Fibroblast of lung (primary cell): ENCODE results near the gene KRT78. TPM values are rescaled to one million over a fixed set of nuclear protein-coding genes. Genes with fewer than 3 reads are reported as not detected.

Source experiments
- DNase-seq, 2 donors: peaks; one replicate each; pipeline versions ENCODE4 v3.0.0 to v3.0.0-alpha.2; 2010; ENCODE audit warnings: low read depth in 2 of 2
- H2AFZ ChIP-seq: 2 replicates; pipeline ENCODE4 v1.5.1; 2012; ENCODE audit warnings: low read length, control low read depth, inconsistent platforms
- H3K27ac ChIP-seq: 2 replicates; pipeline ENCODE4 v1.5.1; 2011; ENCODE audit warnings: low read length, control low read depth; ENCODE audit not compliant: insufficient read depth
- H3K27me3 ChIP-seq: 2 replicates; pipeline ENCODE4 v1.5.1; 2011; ENCODE audit warnings: mild to moderate bottlenecking, low read length; ENCODE audit not compliant: control insufficient read depth, insufficient read depth
- H3K36me3 ChIP-seq: 2 replicates; pipeline ENCODE4 v1.5.1; 2011; ENCODE audit warnings: low read length; ENCODE audit not compliant: control insufficient read depth, insufficient read depth
- H3K4me1 ChIP-seq: 2 replicates; pipeline ENCODE4 v1.5.1; 2011; ENCODE audit warnings: low read length; ENCODE audit not compliant: control insufficient read depth, insufficient read depth; ENCODE audit errors: extremely low read depth
- H3K4me2 ChIP-seq: 2 replicates; pipeline ENCODE4 v1.5.1; 2011; ENCODE audit warnings: low read length, control low read depth; ENCODE audit not compliant: insufficient read depth; ENCODE audit errors: extremely low read depth
- H3K4me3 ChIP-seq, 4 experiments: fragments of 200-600 bp in 1 of 4; sonication (generic) in 1 of 4; replicated peaks in 1 of 4; 2 replicates each; pipeline ENCODE4 v1.5.1; 2011 to 2016; ENCODE audit warnings: low read length in 4 of 4, low read depth in 3 of 4, mild to moderate bottlenecking in 3 of 4, control low read depth in 2 of 4, inconsistent platforms in 1 of 4, mixed read lengths in 1 of 4; ENCODE audit not compliant: insufficient read depth in 1 of 4; ENCODE audit errors: control extremely low read depth in 1 of 4
- H3K79me2 ChIP-seq: 2 replicates; pipeline ENCODE4 v1.5.1; 2012; ENCODE audit warnings: mild to moderate bottlenecking, low read length, inconsistent platforms; ENCODE audit not compliant: control insufficient read depth, insufficient read depth
- H3K9ac ChIP-seq: 2 replicates; pipeline ENCODE4 v1.5.1; 2011; ENCODE audit warnings: mild to moderate bottlenecking, low read length, control low read depth; ENCODE audit not compliant: insufficient read depth
- H3K9me3 ChIP-seq: 2 replicates; pipeline ENCODE4 v1.5.1; 2012; ENCODE audit warnings: low read depth, low read length; ENCODE audit not compliant: control insufficient read depth, insufficient read depth
- H4K20me1 ChIP-seq: 2 replicates; pipeline ENCODE4 v1.5.1; 2011; ENCODE audit warnings: low read length; ENCODE audit not compliant: control insufficient read depth, insufficient read depth; ENCODE audit errors: extremely low read depth
- CTCF ChIP-seq, 2 donors: IDR thresholded peaks in 1 of 2; conservative IDR thresholded peaks in 1 of 2; 1 replicate in 1 of 2; 2 replicates in 1 of 2; pipeline ENCODE4 v1.5.1; 2011 to 2012; ENCODE audit warnings: low read length in 2 of 2, control low read depth in 1 of 2, inconsistent platforms in 1 of 2, low read depth in 1 of 2, mild to moderate bottlenecking in 1 of 2
- EZH2 ChIP-seq: IDR thresholded peaks from 2 replicates; pipeline ENCODE4 v1.5.1; 2012; ENCODE audit warnings: low read length, control low read depth, mild to moderate bottlenecking; ENCODE audit errors: missing control alignments
- polyA plus RNA-seq, 2 donors: library from polyadenylated mRNA; depleted of rRNA in 1 of 2; stranded (reverse) in 1 of 2; unstranded in 1 of 2; fragments of >200 nt; gene quantifications; 2 replicates each; pipeline ENCODE4 v1.2.1, GENCODE V29; 2011 to 2012; ENCODE audit warnings: missing spikeins in 1 of 2
- total RNA-seq: library from RNA; depleted of rRNA; stranded (reverse); fragments of >200 nt; gene quantifications from 2 replicates; pipeline ENCODE4 v1.2.1, GENCODE V29; 2014

The KRT78 gene
- total and polyA plus RNA-seq, 2 donors (not counting 1 experiment from before 2014, with no cell fraction given), result not detected

- H3K4me3 ChIP-seq, result no peak overlapping the region
- no peak for DNase-seq
- no peaks in the 10 kb centered on the region for H3K9me3 ChIP-seq
- H4K20me1 ChIP-seq, result no peaks in the 10 kb centered on the region
- no peak overlapping the region for H3K4me2 ChIP-seq
- no peak overlapping the region for H3K9ac ChIP-seq
- TF ChIP-seq CTCF (conservative IDR thresholded peaks at IDR 0.05 in 1 of 2, IDR thresholded peaks at IDR 0.05 in 1 of 2; ENCODE audit: low read depth in 1 of 2, low read length in 2 of 2) (no peak), EZH2 (no peak)
- no peaks in the 10 kb centered on the region for H3K27me3 ChIP-seq
- H3K4me1 ChIP-seq, result no peaks in the 10 kb centered on the region
- no peaks in the 10 kb centered on the region for H3K79me2 ChIP-seq
- H2AFZ ChIP-seq, result no peak overlapping the region
- H3K27ac ChIP-seq, result no peak overlapping the region
- H3K36me3 ChIP-seq, result no peaks in the 10 kb centered on the region
Measured at GRCh38 chr12:52823761-52824450, 24.9 kb downstream of the KRT78 start.

GRCh38 chr12:52822771-52823510 is 25.9 kb downstream of the KRT78 start:
- H3K27me3 ChIP-seq, result no peaks in the 10 kb centered on the region
- no peak overlapping the region for H3K4me2 ChIP-seq
- H3K79me2 ChIP-seq, result no peaks in the 10 kb centered on the region
- H3K4me1 ChIP-seq, result no peaks in the 10 kb centered on the region
- no peak overlapping the region for H2AFZ ChIP-seq
- no peaks in the 10 kb centered on the region for H3K9me3 ChIP-seq
- H3K36me3 ChIP-seq, result no peaks in the 10 kb centered on the region
- H3K4me3 ChIP-seq, result no peak overlapping the region
- no peak for DNase-seq
- H4K20me1 ChIP-seq, result no peaks in the 10 kb centered on the region
- no peak overlapping the region for H3K9ac ChIP-seq
- H3K27ac ChIP-seq, result no peak overlapping the region
- TF ChIP-seq EZH2, result no peak
- no peak for TF ChIP-seq CTCF (conservative IDR thresholded peaks at IDR 0.05 in 1 of 2, IDR thresholded peaks at IDR 0.05 in 1 of 2; ENCODE audit: low read depth in 1 of 2, low read length in 2 of 2)

GRCh38 chr12:52821826-52822660 is 26.8 kb downstream of the KRT78 start:
- Histone ChIP-seq H3K36me3 (no peaks in the 10 kb centered on the region), H3K27ac (no peak overlapping the region), H4K20me1 (no peaks in the 10 kb centered on the region), H3K27me3 (no peaks in the 10 kb centered on the region), H2AFZ (no peak overlapping the region), H3K4me1 (no peaks in the 10 kb centered on the region), H3K4me2 (no peak overlapping the region), H3K9ac (no peak overlapping the region), H3K79me2 (no peaks in the 10 kb centered on the region), H3K4me3 (no peak overlapping the region), H3K9me3 (no peaks in the 10 kb centered on the region)
- TF ChIP-seq EZH2 (no peak), CTCF (conservative IDR thresholded peaks at IDR 0.05 in 1 of 2, IDR thresholded peaks at IDR 0.05 in 1 of 2; ENCODE audit: low read depth in 1 of 2, low read length in 2 of 2) (no peak)
- no peak for DNase-seq
